GM13977 (cell line): Measurements from ENCODE around the gene PARS2.

Source experiments
- DNase-seq: peaks from one replicate; pipeline ENCODE4 v3.0.0; 2012; ENCODE audit warnings: low spot score
- in situ Hi-C: fragments of 300-500 bp; cut with MboI; formaldehyde crosslinking; loops from one replicate; pipeline ENCODE4 v1.12.0; 2022; ENCODE audit warnings: low sequenced_read_pairs, low pct_unique_long_range_greater_than_20kb, mixed read lengths, inconsistent platforms; ENCODE audit not compliant: unreplicated experiment
- TF ChIP-seq, protein P1 (sequence below): IDR thresholded peaks from 2 replicates; pipeline ENCODE4 v1.5.1; 2012; ENCODE audit warnings: mild to moderate bottlenecking, control low read depth; ENCODE audit not compliant: insufficient read depth; ENCODE audit errors: extremely low read depth, missing control alignments

Gene PARS2

DNA sequence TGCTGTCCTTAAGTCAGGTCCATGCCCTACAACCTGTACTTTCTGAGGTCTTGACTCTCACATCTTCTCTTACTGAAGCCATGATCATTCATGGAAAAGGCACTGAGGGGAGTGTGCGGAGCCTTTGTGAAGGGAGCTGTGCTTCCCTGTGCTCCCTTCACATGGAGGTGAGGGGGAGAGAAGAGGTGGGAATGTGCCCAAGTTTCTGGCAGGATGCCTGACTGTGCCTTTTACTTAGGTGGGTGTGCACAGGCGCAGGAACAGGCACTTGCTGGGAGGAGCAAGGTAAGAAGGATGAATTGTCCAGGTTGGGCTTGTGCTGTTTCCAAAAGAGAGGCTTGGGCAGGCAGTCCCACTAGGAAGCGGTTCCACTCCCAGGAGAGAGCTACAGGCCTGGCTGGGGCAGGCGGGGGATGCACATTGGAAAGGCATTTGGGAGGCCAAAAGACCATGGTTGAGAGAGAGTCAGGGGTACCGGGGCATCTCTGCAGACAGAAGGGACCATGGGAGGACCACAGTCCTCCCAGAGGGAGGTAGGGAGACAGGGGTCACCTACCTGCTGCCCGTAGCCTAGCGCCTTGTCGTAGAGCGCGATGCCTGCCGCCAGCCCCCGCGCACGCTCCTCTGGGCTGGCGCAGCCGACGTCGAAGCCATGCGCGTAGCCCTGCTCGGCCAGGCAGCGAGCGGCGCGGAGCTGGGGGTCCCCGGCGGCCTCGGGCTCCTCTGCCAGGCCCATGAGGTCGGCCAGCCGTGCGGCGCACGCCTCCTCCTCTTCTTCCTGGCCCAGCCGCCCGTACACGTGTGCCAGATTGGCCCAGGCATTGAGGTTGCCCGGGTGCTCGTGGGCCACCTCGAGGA is 35.9 kb upstream of the PARS2 start:
- TF ChIP-seq, protein P1, sequence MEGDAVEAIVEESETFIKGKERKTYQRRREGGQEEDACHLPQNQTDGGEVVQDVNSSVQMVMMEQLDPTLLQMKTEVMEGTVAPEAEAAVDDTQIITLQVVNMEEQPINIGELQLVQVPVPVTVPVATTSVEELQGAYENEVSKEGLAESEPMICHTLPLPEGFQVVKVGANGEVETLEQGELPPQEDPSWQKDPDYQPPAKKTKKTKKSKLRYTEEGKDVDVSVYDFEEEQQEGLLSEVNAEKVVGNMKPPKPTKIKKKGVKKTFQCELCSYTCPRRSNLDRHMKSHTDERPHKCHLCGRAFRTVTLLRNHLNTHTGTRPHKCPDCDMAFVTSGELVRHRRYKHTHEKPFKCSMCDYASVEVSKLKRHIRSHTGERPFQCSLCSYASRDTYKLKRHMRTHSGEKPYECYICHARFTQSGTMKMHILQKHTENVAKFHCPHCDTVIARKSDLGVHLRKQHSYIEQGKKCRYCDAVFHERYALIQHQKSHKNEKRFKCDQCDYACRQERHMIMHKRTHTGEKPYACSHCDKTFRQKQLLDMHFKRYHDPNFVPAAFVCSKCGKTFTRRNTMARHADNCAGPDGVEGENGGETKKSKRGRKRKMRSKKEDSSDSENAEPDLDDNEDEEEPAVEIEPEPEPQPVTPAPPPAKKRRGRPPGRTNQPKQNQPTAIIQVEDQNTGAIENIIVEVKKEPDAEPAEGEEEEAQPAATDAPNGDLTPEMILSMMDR, result no peak
- no peak for DNase-seq
- in situ Hi-C loops, result no loop called here

- peak; percentile 79 for DNase-seq
- TF ChIP-seq, protein P1, result no peak
- in situ Hi-C loops, result no loop called here
These were observed 34.7 kb upstream of the PARS2 start for GRCh38 chr1:54798769-54799641.

GRCh38 chr1:54798206-54798605 is 33.9 kb upstream of the PARS2 start:
- TF ChIP-seq, protein P1, result no peak
- in situ Hi-C loops, result no loop called here
- no peak for DNase-seq

DNA sequence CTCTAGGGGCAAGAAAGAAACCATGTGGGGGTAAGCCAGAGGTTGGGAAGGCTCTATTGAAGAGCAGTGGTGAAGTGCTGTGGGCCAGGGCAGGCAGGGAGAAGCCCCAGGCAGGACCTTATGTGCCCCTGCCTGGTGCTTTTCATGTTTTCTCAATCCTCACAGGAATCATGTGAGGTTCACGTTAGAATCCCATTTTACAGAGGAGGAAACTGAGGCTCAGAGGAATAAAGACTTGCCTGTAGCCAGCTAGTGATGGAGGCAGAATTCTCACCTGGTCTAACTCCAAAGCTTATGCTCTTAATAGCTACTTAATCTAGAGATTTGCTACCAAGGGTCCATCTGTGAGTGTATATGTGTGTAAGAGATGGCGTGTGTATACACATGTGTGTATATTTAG is 32.6 kb upstream of the PARS2 start:
- TF ChIP-seq, protein P1, result no peak
- no peak for DNase-seq
- in situ Hi-C loops, result no loop called here

DNA sequence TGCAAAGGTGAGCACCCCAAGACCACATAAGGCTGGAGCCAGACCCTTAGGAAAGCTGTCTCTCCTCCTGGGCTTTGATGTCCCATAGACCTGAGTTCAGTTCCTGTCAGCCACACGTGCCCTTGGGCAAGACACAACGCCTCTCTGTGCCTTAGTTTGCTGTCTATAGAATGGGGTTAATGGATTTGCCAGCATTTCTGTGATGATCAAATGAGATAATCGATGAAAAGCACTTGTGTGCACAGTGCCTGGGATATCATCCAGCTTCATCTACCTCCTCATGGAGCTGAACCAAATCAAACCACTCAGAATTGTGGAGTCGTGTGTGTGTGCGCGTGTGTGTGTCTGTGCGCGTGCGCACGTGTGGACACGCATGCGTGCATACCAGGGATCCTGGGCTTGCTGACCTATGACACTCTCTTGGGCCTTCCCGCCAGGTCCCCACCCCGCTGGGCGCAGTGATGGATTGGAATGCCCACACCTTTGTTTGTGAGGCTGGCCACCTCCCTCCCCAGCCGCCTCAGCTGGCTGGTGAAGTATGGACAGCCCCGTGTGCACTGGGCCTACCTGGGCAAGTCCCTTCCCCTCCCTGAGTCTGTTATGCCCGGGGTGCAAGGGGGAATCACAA is 31.6 kb upstream of the PARS2 start:
- TF ChIP-seq, protein P1, result no peak
- in situ Hi-C loops, result no loop called here
- no peak for DNase-seq

- no peak for DNase-seq
- TF ChIP-seq, protein P1, result no peak
- in situ Hi-C loops, result no loop called here
These were observed 31.0 kb upstream of the PARS2 start for GRCh38 chr1:54795356-54795665.
